ENCODE results near the gene PUM2.
"Not testable (repeated sequence)": the region's sequence is repeated elsewhere in the genome, so short reads cannot be mapped to it uniquely, and the experiment has no call there.

Gene PUM2

GRCh38 chr2:20368706-20369105 is 18.1 kb upstream of the PUM2 start:
- no peak for DNase-seq

- not testable (repeated sequence) for DNase-seq
These were observed 17.3 kb upstream of the PUM2 start for GRCh38 chr2:20367929-20368328.

GRCh38 chr2:20366672-20367116 is 16.1 kb upstream of the PUM2 start:
- DNase-seq = no peak

GRCh38 chr2:20365249-20365817 is 14.7 kb upstream of the PUM2 start:
- no peak for DNase-seq

GRCh38 chr2:20363578-20363977 is 12.9 kb upstream of the PUM2 start:
- DNase-seq = no peak

GRCh38 chr2:20362701-20363435 is 12.2 kb upstream of the PUM2 start:
- DNase-seq = no peak

- no peak for DNase-seq
These were observed 11.2 kb upstream of the PUM2 start for GRCh38 chr2:20361893-20362292.

- DNase-seq = no peak
These were observed 8.5 kb upstream of the PUM2 start for GRCh38 chr2:20359096-20359495.

GRCh38 chr2:20357638-20358389 is 7.2 kb upstream of the PUM2 start:
- DNase-seq = no peak

- no peak for DNase-seq
These were observed 5.4 kb upstream of the PUM2 start for GRCh38 chr2:20356042-20356441.

GRCh38 chr2:20355131-20355530 is 4.5 kb upstream of the PUM2 start:
- DNase-seq = no peak

- DNase-seq = no peak
These were observed 2.8 kb upstream of the PUM2 start for GRCh38 chr2:20353241-20353992.

GRCh38 chr2:20352581-20353216 is 2.1 kb upstream of the PUM2 start:
- DNase-seq = no peak

- DNase-seq = no peak
These were observed 1.6 kb upstream of the PUM2 start for GRCh38 chr2:20352230-20352578.

GRCh38 chr2:20351555-20352229 is 1.0 kb upstream of the PUM2 start:
- DNase-seq = peak; percentile 45

GRCh38 chr2:20350041-20350712 is 467 bp downstream of the PUM2 start:
- DNase-seq = no peak

- no peak for DNase-seq
These were observed 1.1 kb downstream of the PUM2 start for GRCh38 chr2:20349513-20349921.

GRCh38 chr2:20348542-20348941 is 2.1 kb downstream of the PUM2 start:
- no peak for DNase-seq

- no peak for DNase-seq
These were observed 3.9 kb downstream of the PUM2 start for GRCh38 chr2:20346565-20347381.

GRCh38 chr2:20343128-20343527 is 7.5 kb downstream of the PUM2 start:
- no peak for DNase-seq

GRCh38 chr2:20339012-20339411 is 11.6 kb downstream of the PUM2 start:
- no peak for DNase-seq

Measured in NCI-H187 treated with DMSO at 0.1 percent for 48 hours (cell line).